Muscle layer of colon (tissue), 2 donors: Measurements from ENCODE around the gene LARP1B.

ENCODE experiments used
- H3K27ac ChIP-seq: one replicate; pipeline ENCODE4 v1.7.0; 2013; ENCODE audit warnings: low read depth, mild to moderate bottlenecking, low read length, moderate library complexity
- H3K27me3 ChIP-seq, 2 donors: one replicate each; pipeline ENCODE4 v1.7.0; 2013; ENCODE audit warnings: low read length in 2 of 2, mild to moderate bottlenecking in 2 of 2; ENCODE audit not compliant: insufficient read depth in 2 of 2, control insufficient read depth in 1 of 2
- H3K36me3 ChIP-seq: one replicate; pipeline ENCODE4 v1.7.0; 2013; ENCODE audit warnings: mild to moderate bottlenecking, low read length; ENCODE audit not compliant: insufficient read depth
- H3K4me1 ChIP-seq: one replicate; pipeline ENCODE4 v1.7.0; 2013; ENCODE audit warnings: mild to moderate bottlenecking, low read length; ENCODE audit not compliant: insufficient read depth
- H3K4me3 ChIP-seq, 2 donors: one replicate each; pipeline ENCODE4 v1.7.0; 2013; ENCODE audit warnings: low read length in 2 of 2, low read depth in 1 of 2, mild to moderate bottlenecking in 1 of 2, moderate library complexity in 1 of 2
- H3K9ac ChIP-seq: one replicate; pipeline ENCODE4 v1.7.0; 2013; ENCODE audit warnings: low read length
- H3K9me3 ChIP-seq: one replicate; pipeline ENCODE4 v1.7.0; 2013; ENCODE audit warnings: mild to moderate bottlenecking, low read length
- donor health status: abdominal sarcoma.
- donor health status: Adenocarcinoma of cecum.

LARP1B gene

DNA sequence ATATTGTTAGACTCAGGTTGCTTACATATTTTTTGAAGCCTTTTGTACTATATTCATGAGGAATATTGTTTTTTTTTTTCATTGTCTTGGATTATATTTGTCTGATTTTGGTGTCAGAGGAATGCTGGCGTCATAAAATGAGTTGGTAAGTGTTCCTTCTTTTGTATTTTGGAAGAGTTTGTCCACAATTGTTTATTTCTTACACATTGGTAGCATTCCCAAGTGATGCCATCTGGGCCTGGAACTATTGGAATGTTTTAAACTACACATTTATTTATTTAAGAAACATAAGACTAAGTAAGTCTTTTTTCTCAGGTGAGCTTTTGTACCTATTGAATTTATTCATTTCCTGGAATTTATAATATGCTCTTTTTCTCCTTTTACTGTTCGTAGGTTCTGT, 107.6 kb downstream of the LARP1B start:
- no peak overlapping the region for H3K27ac ChIP-seq

DNA sequence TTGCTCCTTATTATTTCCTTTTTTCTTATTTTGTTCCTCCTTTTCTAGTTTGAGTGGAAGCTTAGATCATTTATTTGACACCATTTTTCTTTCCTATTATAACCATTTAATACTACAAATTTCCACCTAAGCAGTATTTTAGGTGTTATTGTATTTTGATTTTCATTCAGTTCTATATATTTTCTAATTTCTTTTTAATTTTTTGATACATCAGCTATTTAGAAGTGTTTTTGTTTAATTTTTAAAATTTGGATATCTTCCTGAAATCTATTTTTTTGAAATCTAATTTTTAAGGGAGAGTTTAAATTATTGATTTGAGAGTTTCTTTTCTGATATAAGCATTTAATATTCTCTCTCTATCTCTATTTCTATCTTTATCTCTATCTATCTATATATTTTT, 108.1 kb downstream of the LARP1B start:
- H3K27me3 ChIP-seq, result no peaks in the 10 kb centered on the region
- no peaks in the 10 kb centered on the region for H3K9me3 ChIP-seq

More for the DNA sequence above, 107.6 kb downstream of the LARP1B start:
- Histone ChIP-seq H3K4me1 (no peaks in the 10 kb centered on the region), H3K36me3 (no peaks in the 10 kb centered on the region), H3K9me3 (no peaks in the 10 kb centered on the region), H3K4me3 (no peak overlapping the region), H3K27me3 (no peaks in the 10 kb centered on the region), H3K9ac (no peak overlapping the region)

DNA sequence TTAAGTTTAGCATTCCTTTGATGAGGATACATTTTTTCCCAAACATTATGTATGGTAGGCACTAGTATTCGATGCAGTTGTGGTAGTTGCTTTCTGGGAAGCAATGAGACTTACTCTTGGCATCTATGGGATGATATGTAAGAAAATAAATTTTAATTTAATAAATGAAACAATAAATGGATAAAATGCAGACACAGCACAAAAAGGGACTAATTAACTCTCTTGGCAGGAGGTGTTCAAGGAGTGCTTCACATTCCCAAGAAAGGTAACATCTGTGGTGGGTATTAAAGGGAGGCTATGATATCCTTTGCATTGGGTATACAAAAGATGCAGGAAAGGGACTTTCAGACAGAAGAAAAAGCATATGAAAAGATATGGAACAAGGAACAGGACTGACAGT, 115.5 kb downstream of the LARP1B start:
- Histone ChIP-seq H3K4me3 (no peak overlapping the region), H3K27me3 (no peaks in the 10 kb centered on the region), H3K4me1 (no peaks in the 10 kb centered on the region), H3K36me3 (no peaks in the 10 kb centered on the region), H3K27ac (no peak overlapping the region), H3K9me3 (no peaks in the 10 kb centered on the region), H3K9ac (no peak overlapping the region)

More for the DNA sequence above, 108.1 kb downstream of the LARP1B start:
- no peak overlapping the region for H3K9ac ChIP-seq
- no peak overlapping the region for H3K4me3 ChIP-seq
- no peaks in the 10 kb centered on the region for H3K4me1 ChIP-seq
- H3K36me3 ChIP-seq, result no peaks in the 10 kb centered on the region
- H3K27ac ChIP-seq, result no peak overlapping the region

DNA sequence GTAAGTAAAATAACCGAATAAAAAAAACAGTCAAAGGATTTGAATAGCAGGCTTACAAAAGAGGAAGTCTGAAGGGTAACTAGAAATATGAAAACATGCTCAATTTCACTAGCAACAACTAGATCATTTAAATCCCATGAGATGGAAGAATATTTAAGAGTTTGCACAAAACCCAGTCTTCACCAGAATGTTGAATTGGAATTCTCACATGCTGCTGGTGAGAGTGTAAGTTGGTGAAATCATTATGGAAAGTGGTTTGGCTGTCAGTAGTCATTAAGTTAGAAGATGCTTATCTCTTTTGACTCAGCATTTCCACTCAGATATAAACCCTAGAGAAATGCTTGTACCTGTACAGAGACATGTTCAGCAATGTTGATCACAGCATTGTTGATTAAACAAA, 116.4 kb downstream of the LARP1B start:
- no peak overlapping the region for H3K9ac ChIP-seq
- no peaks in the 10 kb centered on the region for H3K9me3 ChIP-seq
- no peak overlapping the region for H3K4me3 ChIP-seq
- no peak overlapping the region for H3K27ac ChIP-seq
- no peaks in the 10 kb centered on the region for H3K36me3 ChIP-seq
- H3K4me1 ChIP-seq, result no peaks in the 10 kb centered on the region
- no peaks in the 10 kb centered on the region for H3K27me3 ChIP-seq

DNA sequence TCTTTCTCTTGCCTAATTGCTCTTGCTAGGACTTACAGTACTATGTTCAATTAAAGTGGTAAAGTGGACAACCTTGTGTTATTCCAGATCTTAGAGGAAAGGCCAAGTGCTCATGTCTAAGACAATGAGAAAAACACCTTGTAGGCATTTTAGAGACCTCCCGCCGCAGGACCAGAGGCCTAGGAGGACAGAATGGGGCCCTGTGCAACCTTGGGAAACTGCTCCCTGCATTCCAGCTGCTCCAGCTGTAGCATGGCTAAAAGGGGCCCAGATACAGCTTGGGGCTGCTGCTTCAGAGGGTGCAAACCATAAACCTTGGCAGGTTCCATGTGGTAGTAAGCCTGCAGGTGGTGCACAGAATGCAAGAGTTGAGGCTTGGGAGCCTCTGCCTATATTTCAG, 125.5 kb downstream of the LARP1B start:
- Histone ChIP-seq H3K27ac (no peak overlapping the region), H3K9me3 (no peaks in the 10 kb centered on the region), H3K27me3 (no peaks in the 10 kb centered on the region), H3K36me3 (no peaks in the 10 kb centered on the region), H3K4me1 (no peaks in the 10 kb centered on the region), H3K4me3 (no peak overlapping the region), H3K9ac (no peak overlapping the region)

DNA sequence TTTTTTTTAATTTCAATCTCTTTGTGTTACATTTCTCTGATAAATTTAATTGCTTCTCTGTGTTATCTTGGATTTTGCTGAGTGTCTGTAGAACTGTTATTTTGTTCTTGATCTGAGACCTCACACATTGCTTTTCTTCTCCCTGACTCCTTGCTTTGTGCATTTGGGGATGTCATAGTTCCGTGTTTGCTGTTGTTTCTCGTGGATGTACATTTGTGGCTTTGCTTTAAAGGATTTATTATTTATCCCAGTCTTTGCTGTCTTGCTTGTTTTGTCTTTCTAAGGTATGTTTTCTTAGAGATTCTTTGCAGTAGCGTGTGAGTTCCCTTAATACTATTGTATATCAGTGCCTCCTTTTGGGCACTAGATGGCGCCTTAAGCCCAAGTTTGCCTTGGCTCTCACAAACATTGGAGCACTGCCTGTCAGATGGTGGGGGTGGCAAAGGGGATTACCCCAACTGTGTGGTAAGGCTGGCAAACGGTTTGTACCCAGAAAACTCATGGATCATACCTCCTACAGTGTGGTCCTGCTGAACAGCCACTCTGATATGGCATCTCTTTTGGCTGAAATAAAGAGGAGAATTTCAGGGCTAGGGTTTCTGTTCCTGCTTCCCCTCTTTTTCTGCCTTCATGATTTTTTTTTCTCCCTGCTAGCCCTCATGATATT, 130.1 kb downstream of the LARP1B start:
- Histone ChIP-seq H3K27me3 (no peaks in the 10 kb centered on the region), H3K4me1 (no peaks in the 10 kb centered on the region), H3K9me3 (no peaks in the 10 kb centered on the region), H3K4me3 (no peak overlapping the region), H3K9ac (no peak overlapping the region), H3K36me3 (no peaks in the 10 kb centered on the region), H3K27ac (no peak overlapping the region)

DNA sequence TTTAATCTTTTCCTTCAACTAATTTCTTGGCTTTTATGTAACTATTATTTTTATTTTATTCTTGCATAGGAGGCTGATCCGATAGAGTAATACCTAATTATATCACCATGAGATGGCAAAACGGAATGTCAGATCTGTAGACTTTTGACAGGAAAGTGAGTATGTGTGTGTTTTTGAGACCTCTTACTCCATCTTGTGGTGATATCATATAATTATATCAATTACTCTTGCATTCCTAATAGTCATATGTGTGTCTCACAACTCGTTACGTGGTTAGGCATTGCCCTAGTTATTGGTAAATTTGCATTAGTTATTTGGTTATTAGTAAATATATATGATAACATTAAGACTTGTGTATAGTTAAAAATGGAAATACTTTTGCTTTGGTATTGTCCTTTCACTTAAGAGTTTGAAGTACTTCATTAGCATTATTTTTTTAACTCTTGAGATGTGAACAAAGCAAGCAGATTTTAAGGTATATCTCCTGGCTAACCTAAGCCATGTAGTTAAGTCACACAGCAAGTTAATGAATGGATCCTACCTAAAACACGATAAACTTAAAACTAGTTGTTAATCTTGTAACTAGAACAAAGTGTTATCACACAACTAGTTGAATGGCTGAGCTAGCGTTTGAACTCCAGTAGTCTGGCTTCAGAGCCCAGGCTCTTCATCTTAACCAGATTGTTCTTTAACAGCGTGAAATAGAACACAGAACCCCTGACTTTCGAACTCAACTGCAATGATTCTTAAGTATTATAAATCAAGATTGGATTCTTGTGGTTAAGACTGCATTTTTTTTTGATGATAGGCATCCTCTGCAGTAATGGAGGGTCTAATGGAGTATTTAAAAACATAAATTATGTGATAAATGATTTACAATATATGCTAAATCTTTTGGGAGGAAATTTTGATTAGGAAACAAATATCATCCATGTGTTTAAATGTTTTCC, 159.4 kb downstream of the LARP1B start:
- Histone ChIP-seq H3K4me3 (no peak overlapping the region), H3K27ac (no peak overlapping the region), H3K9me3 (no peaks in the 10 kb centered on the region), H3K4me1 (no peaks in the 10 kb centered on the region), H3K27me3 (no peaks in the 10 kb centered on the region), H3K36me3 (no peaks in the 10 kb centered on the region), H3K9ac (no peak overlapping the region)

DNA sequence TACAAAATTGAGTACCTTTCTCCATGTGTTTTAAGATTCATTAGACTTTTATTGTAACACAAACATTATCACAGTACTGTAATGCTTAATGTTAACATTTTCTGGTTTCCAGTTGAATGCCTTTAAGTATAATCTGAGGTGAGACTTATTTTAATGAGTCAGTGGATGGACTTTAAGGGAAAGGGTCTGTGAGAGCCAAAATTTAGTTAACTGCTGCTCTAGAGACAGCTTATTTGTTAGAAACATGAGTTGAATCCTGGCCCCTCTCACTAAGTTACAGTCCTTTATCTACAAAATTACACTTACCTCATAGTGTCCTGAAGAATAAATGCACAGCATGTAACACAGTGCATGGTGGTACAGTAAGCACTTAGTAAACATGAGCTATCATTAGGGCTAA, 160.5 kb downstream of the LARP1B start:
- Histone ChIP-seq H3K27ac (no peak overlapping the region), H3K27me3 (no peaks in the 10 kb centered on the region), H3K36me3 (no peaks in the 10 kb centered on the region), H3K4me1 (no peaks in the 10 kb centered on the region), H3K9ac (no peak overlapping the region), H3K4me3 (no peak overlapping the region), H3K9me3 (no peaks in the 10 kb centered on the region)

DNA sequence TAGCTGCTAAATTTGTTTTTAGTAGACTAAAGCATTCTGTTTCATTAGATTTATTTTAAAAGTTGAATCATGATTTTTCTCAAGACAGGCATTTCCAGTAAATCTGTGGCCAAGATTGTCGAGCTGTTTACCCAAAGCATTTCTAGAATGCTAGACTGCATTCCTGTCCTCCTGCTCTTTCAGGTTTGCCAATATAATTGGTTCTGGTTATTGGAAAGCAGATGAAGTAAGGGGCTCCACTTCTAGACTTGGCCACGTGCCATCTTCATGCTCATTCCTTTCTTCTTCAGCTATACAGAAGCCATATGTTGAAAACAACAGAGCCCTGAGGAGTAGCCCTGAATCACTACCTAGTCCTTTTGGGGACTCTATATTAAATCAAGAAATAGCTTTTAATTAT, 164.0 kb downstream of the LARP1B start:
- Histone ChIP-seq H3K36me3 (no peaks in the 10 kb centered on the region), H3K27ac (no peak overlapping the region), H3K4me3 (no peak overlapping the region), H3K27me3 (no peaks in the 10 kb centered on the region), H3K4me1 (no peaks in the 10 kb centered on the region), H3K9ac (no peak overlapping the region), H3K9me3 (no peaks in the 10 kb centered on the region)

DNA sequence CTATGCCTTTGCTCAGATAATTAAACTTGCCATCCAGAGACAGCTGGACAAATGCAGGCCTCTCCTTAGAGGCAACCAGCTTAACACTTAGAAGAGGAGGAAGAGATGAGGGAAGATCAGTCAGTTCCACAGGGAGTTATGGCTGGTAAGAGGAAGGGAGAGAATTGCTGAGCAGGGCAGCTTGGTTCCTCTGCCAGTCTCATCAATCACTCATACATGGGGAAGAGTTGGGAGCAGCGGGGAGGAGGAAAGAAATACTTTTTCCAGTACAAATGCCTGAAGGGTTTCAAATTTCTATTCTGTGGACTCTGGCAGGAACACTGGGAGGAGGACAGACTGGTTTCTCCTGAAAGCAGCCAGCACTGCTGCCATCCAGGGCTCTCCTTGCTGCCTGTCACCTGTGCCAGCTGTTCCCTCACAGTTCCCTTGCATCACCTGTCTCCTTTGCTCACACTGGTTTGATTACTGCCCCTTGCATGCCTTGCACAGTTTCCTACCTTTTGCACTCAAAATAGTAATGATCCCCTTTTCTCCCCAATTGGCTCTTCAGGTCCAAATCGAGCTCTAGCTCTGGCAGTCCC, 167.0 kb downstream of the LARP1B start:
- Histone ChIP-seq H3K4me1 (no peaks in the 10 kb centered on the region), H3K9ac (no peak overlapping the region), H3K4me3 (no peak overlapping the region), H3K27ac (no peak overlapping the region), H3K27me3 (no peaks in the 10 kb centered on the region), H3K36me3 (no peaks in the 10 kb centered on the region), H3K9me3 (no peaks in the 10 kb centered on the region)

DNA sequence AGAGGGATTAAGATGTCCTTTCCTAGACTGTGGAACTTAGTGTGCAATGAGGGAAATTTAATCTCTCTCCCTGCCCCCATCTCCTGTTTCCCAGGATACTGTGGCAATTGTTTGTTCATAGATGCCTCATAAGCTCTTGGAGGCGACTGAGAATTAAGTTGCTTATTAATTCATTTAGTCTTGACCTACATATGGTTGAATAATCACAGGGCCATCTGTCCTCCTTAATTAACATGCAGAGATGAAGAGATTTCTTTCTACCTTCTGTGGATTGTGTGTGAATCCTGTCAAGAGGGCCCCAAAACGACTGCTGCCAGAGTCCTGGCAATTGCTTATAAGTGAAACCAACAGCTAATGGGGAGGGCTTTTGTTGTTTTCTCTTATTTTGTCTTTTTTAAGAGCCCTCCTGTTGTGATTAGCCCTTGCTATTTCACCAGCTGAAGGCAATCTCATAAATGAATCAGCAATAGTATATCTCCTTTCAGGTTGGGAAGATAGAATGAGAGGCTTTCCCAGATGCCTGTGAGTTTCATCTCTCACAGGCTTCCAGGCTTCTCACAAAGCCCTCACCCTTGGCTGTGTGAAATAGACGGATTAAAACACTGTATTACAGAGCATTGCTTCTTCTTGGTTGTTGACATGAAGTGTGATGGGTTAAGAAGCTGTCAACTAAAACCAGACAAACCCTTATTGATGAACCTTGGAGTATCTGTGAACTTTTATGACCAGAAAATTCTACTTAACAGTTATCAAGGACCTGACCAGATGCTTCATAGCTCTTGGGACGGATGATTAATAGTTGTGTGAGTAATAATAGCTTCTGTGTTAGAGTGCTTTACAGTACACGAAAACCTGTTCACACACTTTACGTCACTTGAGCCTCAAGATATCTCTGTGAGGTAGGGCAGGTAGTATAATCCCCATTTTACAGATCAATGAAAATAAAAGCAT, 168.0 kb downstream of the LARP1B start:
- H3K36me3 ChIP-seq, result no peaks in the 10 kb centered on the region
- no peaks in the 10 kb centered on the region for H3K27me3 ChIP-seq
- H3K9ac ChIP-seq, result no peak overlapping the region
- no peak overlapping the region for H3K4me3 ChIP-seq
- no peaks in the 10 kb centered on the region for H3K4me1 ChIP-seq
- H3K9me3 ChIP-seq, result no peaks in the 10 kb centered on the region
- H3K27ac ChIP-seq, result no peak overlapping the region
